Measurements from ENCODE around the gene NPHS1. TPM values are rescaled to one million over a fixed set of nuclear protein-coding genes. Genes with fewer than 3 reads are reported as not detected.
"Not testable (repeated sequence)": the region's sequence is repeated elsewhere in the genome, so short reads cannot be mapped to it uniquely, and the experiment has no call there.

The NPHS1 gene, protein sequence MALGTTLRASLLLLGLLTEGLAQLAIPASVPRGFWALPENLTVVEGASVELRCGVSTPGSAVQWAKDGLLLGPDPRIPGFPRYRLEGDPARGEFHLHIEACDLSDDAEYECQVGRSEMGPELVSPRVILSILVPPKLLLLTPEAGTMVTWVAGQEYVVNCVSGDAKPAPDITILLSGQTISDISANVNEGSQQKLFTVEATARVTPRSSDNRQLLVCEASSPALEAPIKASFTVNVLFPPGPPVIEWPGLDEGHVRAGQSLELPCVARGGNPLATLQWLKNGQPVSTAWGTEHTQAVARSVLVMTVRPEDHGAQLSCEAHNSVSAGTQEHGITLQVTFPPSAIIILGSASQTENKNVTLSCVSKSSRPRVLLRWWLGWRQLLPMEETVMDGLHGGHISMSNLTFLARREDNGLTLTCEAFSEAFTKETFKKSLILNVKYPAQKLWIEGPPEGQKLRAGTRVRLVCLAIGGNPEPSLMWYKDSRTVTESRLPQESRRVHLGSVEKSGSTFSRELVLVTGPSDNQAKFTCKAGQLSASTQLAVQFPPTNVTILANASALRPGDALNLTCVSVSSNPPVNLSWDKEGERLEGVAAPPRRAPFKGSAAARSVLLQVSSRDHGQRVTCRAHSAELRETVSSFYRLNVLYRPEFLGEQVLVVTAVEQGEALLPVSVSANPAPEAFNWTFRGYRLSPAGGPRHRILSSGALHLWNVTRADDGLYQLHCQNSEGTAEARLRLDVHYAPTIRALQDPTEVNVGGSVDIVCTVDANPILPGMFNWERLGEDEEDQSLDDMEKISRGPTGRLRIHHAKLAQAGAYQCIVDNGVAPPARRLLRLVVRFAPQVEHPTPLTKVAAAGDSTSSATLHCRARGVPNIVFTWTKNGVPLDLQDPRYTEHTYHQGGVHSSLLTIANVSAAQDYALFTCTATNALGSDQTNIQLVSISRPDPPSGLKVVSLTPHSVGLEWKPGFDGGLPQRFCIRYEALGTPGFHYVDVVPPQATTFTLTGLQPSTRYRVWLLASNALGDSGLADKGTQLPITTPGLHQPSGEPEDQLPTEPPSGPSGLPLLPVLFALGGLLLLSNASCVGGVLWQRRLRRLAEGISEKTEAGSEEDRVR (N-terminal part only)
- total RNA-seq: 1.2 TPM

DNA sequence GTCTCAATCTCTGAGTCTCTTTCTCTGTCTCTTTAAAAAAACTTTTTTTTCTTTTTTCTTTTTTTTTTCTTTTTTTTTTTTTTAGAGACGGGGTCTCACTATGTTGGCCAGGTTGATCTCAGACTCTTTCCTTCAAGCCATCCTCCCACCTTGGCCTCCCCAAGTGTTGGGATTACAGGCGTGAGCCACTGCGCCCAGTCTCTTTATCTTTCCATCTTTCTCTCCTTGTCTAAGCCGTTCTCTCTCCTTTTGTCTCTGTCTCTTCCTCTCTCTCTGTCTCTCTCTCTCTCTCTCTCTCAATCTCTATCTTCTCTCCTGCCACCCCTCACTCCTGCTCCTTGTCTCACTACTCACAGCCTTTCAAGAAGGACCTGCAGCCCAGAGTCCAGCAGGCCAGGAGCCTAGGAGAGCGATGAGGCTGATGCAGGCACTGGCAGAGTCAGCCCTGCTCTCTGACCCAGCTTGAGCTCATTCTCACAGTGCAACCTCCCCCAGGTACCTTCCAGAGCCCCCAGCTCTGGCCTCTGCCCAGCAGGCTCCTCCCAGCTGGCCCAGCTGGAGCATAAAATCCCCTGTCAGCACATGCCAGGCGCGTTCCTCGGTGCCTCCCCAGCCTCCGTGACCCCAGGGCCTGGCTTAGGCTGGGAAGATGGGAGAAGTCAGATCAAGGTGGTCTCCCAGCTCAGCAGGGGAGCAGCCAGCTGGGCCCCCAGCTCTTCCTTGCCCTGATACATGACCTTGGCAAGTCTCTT, at the start of gene NPHS1:
TSS of gene NPHS1 (minus strand) at position 476 of the 752 bp plus-strand sequence. CDS start 667 bp downstream, outside the sequence.
- DNase-seq (ENCODE audit: low spot score in 2 of 2) (no peak), FAIRE-seq (no peak)

DNA sequence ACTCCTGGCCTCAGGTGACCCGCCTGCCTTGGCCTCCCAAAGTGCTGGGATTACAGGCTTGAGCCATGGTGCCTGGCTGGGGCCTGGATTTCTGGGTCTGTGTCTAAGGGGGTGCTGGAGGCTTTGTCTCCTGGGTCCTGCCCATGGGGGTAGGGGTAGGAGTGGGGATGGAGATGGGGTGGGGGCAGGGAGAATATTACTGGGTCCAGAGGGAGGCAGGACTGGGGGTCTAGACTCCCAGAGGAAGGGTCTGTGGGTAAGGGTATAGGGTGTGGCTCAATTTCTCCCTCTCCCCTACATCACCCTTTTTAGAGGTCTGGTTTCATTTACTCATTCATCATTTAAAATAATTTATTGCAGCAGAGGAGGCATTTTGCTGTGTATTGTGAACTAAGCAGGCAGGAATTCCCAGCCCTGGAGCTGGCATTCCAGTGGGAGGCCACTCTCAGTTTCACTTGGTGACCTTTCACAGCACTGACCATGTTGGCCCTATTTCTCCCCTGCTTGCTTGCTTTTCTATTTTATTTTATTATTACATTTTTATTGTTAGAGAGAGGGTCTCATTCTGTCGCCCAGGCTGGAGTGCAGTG, 48.8 kb upstream of the NPHS1 start:
- no peak for FAIRE-seq
- no peak for DNase-seq (ENCODE audit: low spot score in 2 of 2)

DNA sequence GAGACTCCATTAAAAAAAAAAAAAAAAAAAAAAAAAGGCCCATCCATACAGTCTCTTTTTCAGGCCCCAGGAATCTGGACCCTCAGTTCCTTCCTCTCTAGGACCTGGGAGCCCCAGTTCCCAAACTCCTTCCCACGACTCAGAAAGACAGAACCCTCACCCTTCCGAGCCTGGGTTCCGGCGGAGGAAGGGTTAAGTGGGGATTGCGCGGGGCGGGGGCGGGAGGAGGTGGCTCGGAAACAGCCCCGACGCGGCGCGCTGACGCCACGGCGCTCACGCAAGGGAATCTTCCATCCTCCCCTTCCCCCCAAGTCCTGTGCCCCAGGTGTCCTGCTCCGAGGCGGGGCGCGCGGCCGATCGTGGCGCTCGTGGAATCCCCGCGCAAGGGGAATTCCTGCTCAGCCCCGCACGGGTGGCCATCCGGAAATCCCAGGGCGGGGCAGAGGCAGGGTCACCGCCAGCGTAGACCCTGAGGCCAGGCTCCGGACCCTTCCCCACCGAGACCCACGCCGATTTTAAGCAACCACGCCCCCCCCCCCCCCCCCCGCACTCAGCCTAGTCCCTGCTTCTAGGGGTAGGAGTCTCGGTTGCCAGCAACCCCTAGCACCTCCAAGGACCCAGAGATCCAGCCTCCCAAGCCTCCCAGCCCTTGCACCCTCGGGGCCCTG, 47.4 kb upstream of the NPHS1 start:
- DNase-seq (ENCODE audit: low spot score in 2 of 2) (peak; percentile 79 to 88), FAIRE-seq (no peak)

DNA sequence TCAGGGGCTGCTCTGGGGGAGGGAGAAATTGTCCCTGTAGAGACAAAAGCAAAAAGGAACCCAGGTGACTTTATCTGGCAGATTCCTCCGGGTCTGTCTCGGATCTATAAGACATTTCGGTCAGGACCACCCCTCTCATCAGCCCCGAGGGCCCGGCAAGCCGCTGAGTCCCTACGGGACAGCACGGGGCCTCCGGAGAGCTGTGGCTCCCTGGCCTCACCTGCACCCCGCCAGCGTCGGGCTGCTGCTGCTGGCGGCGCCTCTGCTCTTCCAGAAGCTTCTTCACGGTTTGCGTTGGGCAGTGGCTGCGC, 46.1 kb upstream of the NPHS1 start:
- FAIRE-seq: no peak
- no peak for DNase-seq (ENCODE audit: low spot score in 2 of 2)

DNA sequence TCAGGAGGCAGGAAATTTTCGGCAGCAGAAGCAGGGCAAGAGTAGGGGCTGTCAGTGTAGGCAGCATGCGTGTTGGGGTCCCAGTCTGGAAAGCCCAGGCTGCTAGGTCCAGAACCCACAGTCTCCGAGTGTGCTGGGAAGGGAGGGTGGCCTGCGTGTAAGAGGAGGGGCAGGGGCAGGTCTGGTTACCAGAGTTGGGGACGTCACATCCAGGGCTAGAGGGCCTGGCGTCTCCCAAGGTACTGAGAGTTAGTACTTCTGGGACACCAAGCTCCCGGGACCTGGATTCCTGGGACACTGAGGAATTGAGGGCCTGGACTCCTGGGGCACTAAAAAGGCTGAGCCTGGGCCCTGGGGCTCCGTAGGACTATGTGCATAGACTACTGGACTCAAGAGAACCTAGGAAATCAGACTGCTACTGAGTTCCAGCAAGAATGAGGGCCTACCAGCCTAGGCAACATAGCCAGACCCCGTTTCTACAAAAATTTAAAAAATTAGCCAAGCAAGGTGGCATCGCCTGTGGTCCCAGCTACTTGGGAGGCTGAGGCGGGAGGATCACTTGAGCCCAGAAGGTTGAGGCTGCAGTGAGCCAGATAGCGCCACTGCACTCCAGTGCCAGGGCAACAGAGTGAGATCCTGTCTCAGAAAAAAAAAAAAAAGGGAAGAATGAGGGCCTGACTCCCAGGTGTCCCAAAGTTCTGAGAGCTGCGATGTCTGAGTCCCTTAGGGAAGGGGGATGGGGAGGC, 45.6 kb upstream of the NPHS1 start:
- DNase-seq (ENCODE audit: low spot score in 2 of 2) (no peak), FAIRE-seq (no peak)

DNA sequence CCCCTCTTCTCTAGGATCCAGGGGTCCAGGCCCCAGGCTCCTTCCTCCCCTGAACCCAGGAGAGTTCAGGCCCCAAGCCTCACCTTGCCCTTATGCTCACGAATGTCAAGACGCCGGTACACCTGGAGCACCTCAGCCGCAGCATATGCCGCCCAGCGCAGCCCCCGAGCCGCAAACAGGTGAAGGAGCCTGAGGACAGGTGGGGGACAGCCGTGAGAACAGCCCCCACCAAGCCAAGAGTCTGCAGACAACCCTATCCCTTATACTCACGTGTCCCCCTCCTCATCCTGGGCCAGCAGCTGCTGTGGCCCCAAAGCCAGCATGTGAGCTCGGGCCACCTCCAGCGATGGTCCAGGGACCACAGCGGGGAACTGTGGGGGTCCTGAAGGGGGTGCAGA, 44.3 kb upstream of the NPHS1 start:
- no peak for DNase-seq (ENCODE audit: low spot score in 2 of 2)

DNA sequence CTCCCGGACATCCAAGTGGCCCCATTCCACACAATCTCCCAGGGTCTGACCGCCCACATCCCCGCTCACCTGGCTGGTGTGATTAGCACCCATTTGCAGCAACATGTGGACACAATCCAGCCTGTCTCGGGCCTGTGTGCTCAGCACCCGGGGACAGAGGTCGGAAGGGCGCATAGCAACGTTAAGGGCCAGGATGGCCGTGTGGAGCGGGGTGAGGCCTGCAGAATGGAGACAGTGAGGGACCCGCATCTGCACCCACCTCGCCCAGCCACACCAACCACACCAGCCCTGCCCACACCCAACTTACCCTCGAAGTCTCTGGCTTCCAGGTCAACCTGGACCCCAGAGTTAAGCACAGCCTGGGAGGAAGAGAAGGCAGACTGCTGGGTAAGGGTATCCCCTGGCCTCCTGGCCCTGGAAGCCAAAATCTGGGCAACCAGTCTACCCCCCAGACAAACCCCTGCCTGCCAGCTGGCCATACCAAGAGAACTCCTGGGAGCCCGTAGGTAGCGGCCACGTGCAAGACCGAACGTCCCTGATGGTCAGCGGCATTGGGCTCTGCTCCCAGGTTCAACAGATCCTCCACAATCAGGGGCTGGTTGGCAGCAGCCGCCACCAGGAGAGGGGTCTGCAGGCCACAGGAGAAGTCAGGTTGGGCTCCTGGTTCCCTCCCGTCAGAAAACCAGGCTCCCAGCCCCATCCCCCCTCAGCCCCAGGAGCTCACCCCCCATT, 43.8 kb upstream of the NPHS1 start:
- no peak for FAIRE-seq

More for the DNA sequence above, 44.3 kb upstream of the NPHS1 start:
- no peak for FAIRE-seq

DNA sequence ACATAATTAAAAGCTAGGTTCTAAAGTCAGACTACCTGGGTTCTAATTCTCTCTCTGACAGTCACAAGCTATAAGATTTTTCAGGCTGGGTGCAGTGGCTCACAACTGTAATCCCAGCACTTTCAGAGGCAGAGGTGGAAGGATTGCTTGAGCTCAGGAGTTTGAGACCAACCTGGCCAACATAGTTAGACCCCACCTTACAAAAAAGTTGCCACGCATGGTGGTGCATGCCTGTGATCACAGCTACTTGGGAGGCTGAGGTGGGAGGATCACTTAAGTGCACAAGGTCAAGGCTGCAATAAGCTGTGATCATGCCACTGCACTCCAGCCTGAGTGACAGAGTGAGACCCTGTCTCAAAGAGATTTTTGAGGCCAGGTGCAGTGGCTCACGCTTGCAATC, 42.0 kb upstream of the NPHS1 start:
- FAIRE-seq: no peak
- DNase-seq (ENCODE audit: low spot score in 2 of 2): no peak

More for the DNA sequence above, 43.8 kb upstream of the NPHS1 start:
- no peak for DNase-seq (ENCODE audit: low spot score in 2 of 2)

DNA sequence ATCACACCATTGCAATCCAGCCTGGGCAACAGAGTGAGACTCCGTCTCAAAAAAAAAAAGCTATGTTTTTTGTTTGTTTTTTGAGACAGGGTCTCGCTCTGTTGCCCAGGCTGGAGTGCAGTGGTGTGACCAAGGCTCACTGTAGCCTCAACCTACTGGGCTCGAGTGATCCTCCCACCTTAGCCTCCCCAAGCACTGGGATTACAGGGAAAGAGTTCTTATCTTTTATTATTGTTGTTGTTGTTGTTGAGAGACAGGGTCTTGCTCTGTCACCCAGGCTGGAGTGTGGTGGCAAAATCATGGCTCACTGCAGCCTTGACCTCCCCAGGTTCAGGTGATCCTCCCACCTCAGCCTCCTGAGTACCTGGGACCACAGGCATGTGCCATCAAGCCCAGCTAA, 39.5 kb upstream of the NPHS1 start:
- FAIRE-seq; DNase-seq (ENCODE audit: low spot score in 2 of 2): not testable (repeated sequence)

DNA sequence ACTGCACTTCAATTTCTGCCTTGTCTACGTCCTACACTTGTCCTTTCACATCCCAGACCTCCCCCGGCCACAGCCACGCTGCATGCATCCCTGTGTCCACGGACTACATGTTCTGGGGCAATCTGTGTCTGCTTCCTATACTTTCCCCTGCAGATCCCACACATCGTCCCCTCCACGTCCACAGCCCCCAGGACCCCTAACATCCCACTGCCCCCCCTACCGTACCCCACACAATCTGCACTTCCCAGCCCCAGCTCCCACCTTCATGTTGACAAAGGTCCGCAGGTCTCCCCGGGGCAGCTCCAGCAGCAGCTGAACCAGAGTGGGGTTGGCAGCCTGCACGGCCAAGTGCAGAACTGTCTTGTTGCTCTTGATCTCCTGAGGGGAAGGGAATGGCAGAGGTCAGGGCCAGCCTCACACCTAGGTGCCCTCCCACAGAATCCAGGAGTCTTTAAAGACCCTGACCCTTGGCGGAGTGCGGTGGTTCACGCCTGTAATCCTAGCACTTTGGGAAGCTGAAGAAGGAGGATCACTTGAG, 37.9 kb upstream of the NPHS1 start:
- FAIRE-seq (no peak), DNase-seq (ENCODE audit: low spot score in 2 of 2) (no peak)

DNA sequence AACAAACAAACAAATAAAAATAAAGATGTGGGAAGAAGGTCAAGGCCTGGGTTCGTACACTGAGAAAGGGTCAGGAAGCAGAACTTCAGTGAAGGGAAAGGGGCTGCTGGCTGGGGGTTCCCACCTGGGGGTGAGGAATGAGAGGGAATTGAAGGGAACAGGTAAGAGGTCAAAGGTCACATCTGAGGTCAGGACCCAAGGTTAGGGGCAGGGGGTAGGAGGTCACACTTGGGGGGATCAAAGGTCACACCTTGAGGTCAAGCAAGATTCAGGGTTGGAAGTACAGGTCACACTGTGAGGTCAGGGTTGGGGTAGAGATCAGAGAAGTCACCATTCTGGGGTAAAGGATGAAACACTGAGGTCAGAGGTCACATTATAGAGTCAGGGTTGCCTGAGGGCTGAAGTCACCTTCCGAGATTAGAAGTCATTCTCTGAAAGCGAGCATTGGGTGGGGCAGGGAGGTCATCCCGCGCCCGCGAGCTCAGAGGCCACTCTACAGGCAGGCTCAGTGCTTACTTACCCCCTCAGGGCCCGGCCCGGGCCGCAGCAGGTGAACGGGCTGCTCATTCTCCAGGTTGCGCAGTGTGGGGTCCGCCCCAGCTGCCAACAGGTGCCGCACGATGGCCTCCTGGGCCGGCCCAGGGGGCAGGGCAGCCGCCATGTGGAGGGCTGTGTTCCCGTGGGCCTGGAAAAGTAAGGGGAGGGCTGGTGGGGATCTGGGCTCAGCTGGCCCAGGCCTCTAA, 37.2 kb upstream of the NPHS1 start:
- FAIRE-seq (no peak), DNase-seq (ENCODE audit: low spot score in 2 of 2) (no peak)

DNA sequence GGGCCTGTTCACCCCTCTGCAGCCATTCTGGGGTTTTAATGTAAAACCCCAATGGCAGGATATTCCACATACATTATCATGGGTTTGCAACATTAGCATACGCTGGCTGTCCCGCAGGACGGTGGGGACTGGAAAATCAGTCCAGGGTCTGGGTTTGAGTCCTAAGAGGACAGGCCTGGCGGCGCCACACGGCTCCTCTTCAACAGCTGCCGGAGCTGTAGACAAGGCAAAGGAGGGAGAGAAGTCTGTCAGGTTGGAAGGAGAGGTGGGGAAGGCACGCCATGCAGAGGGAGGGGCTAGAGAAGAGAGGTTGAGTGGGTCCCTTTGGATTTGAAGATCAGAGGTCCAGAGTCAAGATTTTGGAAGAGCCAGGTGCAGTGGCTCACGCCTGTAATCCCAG, 36.1 kb upstream of the NPHS1 start:
- FAIRE-seq (no peak), DNase-seq (ENCODE audit: low spot score in 2 of 2) (no peak)

DNA sequence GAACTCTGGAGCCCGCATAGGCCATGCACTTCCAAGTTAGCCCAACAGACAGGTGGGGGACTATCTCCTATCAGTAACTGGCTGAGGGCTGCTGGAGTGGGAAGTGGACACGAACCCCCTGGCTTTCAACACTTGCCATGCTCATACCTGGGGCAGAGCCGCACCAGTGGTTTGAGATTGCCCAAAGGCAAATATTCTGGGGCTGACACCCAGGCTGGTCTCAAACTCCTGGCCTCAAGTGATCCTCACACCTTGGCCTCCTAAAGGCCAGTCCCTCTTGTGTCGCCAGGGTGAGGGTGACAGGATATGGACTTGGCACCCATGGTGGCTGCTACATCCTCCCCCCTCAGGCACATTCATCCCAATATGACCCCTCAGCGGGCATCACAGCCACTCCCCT, 34.9 kb upstream of the NPHS1 start:
- no peak for FAIRE-seq
- no peak for DNase-seq (ENCODE audit: low spot score in 2 of 2)

DNA sequence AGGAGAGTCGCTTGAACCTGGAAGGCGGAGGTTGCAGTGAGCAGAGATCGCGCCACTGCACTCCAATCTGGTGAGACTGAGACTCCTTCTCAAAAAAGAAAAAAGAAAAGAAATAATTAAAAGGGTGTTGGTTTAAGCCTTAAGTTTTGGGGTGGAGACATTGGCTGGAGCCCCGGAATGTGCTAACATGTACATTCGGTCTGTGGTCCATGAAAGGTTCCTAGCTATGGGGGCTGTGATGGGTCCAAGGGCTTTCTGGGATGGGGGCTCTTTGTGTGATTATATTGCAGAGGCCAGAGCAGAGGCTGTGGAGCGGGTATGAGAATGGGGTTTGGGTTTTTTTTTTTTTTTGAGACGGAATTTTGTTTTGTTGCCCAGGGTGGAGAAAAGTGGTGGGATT, 33.6 kb upstream of the NPHS1 start:
- FAIRE-seq (no peak), DNase-seq (ENCODE audit: low spot score in 2 of 2) (no peak)

DNA sequence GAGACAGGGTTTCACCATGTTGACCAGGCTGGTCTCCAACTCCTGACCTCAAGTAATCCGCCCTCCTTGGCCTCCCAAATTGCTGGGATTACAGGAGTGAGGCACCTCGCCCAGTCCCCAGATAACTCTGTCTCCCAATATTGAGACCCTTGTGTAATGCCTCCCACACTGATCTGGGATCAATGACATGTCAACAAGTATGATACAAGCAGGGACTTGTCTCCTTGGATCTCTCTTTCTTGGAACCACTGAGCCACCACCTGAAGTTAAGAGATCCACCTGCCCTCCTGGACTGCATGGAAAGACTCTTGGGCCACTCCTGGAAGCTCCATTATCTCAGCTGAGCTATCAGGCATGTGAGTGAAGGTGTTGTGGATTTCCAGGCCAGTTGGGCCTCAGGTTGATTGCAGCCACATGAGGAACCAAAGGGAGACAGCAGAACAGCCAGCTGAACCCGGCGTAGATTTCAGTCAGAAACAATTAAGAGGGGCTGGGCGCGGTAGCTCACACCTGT, 33.0 kb upstream of the NPHS1 start:
- no peak for FAIRE-seq

DNA sequence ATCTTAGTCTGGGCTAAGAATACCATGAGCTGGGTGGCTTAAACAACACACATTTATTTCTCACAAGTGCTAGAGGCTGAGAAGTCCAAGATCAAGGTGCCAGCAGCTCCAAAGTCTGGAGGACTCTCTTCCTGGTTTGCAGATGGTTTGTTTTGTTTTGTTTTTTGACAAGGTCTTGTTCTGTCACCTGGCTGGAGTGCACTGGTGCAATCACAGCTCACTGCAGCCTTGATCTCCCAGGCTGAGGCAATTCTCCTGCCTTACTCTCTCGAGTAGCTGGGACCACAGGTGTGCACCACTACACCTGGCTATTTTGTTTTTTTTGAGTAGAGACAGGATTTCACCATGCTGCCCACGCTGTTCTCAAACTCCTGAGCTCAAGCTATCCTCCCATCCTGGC, 31.6 kb upstream of the NPHS1 start:
- FAIRE-seq: no peak
- DNase-seq (ENCODE audit: low spot score in 2 of 2): no peak

More for the DNA sequence above, 33.0 kb upstream of the NPHS1 start:
- no peak for DNase-seq (ENCODE audit: low spot score in 2 of 2)

All from frontal cortex (tissue), 4 donors.